HTERT RPE-1 (cell line): ENCODE data around the gene COL5A1.

Experiments
- in situ Hi-C: fragments of 300-500 bp; cut with MboI; formaldehyde crosslinking; loops from 4 replicates; pipeline ENCODE4 v1.14.3; 2020; ENCODE audit warnings: low sequenced_read_pairs

COL5A1 gene

DNA sequence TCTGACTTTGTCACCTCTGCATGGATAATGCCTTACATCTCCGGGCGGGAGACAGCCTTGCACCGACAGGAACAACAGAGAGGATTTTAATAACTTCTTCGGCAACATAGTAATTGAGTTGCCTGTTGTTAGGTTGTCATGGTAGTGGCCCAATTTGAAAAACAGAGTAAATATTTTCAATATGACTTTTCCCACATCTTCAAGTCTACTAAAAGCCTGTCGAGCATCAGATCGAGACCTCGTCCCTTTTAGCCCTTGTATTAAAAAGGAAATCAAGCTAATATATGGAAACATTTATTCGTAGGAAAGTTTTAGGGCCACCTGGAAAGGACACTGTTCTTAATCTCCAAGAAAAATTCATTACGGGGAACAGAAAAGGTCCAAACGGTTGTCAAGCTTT lies 168.2 kb downstream of the COL5A1 start:
- in situ Hi-C loops: no loop called here

DNA sequence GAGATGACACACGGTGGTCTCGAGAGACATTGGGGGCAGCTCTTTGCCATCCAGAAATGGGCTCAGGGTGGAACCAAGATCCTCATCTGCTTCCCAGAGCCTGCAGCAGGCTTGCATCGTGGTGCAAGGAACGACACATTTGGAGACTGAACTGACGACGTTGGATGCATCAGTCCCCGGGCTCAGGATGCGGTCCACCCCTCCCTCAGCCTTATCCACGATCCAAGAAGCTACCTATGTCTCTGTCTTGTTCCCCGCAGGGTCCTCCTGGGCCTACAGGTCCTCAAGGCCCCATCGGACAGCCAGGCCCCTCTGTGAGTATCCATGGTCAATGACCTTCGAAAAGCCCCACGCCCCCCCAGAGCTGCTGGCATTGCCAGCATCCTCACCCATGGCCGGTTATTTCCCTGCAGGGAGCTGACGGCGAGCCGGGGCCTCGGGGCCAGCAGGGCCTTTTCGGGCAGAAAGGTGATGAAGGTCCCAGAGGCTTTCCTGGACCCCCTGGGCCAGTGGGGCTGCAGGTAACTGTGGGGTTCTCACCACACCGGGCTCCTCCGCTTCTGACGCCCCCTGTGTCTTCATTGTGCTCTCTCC lies 169.6 kb downstream of the COL5A1 start:
- in situ Hi-C loops: no loop called here

DNA sequence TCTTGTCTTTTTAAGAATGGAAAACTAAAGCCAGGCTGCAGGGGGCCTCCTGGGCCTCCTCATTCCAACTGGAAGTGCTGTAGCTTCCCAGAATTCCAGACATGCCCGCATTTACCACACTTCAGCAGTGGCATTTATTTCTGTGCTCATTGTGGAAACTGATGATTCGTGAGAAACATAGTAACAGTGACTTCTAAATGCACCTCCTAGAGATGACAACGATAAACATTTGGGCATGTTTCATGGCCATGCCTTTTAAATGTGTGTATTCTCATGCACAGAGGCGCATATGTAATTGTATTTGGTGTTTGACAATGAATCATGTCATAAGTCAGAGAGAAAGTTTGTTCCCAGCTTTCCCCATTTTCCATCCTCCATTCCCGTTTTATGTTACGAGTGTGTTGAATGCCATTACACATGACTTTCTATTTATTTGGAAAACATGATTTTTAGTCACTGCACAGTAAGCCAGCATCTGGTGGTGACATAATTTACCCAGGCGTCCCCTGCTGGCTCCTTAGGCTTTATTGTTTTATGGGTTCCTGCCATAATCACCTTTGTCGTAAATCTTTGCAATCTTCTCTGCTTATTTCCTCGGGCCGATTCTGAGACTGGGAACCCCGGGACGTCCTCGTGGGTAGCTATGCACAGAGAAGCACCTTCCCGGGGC lies 170.2 kb downstream of the COL5A1 start:
- in situ Hi-C loops: no loop called here

DNA sequence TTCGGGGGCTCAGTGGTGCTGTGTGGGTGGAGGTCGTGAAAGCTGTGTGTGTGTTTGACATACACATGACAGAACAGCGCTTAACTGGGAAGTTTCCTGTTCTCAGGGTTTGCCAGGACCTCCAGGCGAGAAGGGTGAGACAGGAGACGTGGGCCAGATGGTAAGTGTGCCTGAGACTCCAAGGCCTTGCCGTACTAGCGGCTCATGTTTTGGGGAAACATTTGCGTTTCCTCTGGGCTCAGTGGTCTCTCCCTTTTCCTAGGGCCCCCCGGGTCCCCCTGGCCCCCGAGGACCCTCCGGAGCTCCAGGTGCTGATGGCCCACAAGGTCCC lies 170.7 kb downstream of the COL5A1 start:
- in situ Hi-C loops: no loop called here

DNA sequence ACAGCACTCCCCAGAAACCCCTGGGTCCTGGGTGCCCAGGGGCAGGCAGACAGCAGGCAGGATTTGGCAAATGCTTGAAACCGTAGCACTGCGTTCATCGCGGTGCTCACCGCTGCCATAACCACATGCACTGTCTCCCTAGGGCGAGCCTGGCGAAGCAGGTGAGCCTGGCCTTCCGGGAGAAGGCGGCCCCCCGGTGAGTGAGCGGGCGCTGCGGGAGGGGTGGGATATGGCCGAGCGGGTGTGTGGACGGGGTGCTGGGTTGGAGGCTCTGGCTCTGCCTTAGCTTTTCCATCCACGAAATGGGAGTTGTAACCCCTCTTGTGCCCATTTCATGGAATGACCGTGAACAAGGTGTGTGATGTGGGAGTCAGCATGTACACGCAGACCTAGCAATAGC lies 172.2 kb downstream of the COL5A1 start:
- in situ Hi-C loops: no loop called here

DNA sequence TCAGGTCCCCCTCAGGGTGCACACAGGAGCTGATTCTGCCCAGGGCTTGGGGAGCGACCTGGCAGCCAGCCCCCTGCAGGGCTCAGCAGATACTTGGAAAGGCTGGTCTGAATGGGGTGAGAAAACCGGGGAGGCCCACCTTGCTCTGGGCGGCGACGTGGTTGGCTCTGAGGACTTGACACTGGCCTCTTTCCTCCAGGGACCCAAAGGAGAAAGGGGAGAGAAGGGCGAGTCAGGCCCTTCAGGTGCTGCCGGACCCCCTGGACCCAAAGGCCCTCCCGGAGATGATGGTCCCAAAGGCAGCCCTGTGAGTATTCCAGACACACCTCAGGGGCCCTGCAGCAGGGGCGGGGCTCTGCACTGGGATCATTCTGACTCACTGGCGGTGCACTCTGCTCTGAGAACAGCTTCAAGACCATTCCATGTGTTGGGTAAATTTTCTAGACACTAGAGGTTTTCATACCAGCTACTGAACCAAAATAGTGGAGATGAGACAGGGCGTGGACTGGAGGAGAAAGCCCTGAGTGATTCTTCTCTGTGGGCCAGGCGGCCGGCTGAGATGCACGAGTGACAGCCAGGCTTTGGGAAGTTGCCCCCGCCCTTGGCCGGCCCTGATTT lies 173.1 kb downstream of the COL5A1 start:
- in situ Hi-C loops: no loop called here

DNA sequence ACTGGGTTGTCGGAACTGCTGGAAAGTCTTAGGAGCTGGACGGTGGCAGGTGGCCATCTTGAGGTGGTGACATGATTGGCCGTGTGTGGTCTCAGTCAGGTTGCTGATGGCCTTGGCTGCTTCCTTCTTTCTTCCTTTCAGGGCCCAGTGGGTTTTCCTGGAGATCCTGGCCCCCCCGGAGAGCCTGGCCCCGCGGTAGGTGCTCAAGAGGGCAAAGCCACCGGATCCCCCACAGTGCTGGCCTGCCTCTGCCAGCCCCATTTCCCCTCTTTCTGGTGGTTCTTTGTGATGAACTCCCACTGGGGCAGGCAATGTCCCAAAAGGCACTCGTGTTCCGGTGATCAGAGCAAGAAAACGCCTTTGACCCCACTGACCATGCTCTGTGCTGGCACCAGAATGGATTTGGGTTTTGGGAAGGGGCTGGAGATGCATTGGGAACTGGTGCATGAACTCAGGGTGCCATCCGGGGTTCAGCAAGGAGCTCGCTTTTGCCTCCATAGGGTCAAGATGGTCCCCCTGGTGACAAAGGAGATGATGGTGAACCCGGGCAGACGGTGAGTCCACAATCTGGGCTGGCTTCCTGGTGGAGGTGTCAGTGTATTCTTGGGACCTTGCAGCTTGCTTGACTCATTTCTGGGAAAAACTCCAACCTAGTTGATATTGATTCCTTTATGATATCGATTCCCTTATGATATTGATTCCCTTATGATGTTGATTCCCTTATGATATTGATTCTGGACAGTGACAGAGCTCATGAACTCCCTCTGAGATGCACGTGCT lies 174.0 kb downstream of the COL5A1 start:
- in situ Hi-C loops: no loop called here

DNA sequence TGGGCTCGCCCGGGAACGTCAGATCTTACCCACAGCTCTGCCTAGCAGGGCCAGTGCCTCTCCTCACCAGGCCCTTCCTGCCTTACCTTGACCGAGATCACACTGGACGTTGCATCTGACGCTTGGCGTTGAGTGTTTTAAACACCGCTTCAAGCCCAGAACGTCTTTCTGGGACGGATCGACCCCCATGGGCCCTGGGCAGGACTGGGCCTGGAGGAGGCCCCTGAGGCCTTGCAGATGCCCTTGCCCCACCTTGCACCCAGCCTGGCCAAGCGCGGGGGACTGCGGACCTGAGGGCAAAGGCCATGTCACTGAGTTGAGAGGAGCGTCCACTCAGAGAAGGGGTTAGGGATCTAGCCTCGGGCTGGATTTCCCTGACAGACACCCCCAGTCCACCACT lies 174.7 kb downstream of the COL5A1 start:
- in situ Hi-C loops: no loop called here

DNA sequence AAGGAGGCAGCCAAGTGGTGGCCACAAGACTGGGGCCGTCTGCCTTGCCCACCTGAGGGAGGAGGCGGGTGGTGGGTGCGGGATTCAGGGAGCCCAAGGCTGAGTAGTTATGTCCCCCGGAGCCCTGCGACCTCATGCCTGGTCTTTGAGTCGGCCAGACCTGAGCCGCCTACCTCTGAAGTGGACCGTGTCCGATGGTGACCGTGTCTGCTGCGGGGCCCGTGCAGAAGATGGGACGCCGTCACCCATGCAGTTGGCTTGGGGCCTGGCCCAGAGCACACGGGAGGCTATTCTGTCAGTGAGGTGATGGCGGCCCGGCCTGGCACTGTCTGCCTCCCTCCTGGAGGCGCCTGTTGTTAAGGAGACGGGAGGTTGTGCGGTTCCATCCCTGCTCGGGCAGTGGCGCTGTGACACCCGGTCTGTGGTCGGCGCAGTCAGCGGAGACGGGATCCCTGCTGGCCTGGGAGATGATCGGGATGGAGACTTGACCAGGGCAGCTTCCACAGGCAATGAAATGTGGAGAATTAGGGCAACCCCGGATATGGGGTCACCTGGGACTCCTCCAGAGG lies 176.5 kb downstream of the COL5A1 start:
- in situ Hi-C loops: no loop called here

DNA sequence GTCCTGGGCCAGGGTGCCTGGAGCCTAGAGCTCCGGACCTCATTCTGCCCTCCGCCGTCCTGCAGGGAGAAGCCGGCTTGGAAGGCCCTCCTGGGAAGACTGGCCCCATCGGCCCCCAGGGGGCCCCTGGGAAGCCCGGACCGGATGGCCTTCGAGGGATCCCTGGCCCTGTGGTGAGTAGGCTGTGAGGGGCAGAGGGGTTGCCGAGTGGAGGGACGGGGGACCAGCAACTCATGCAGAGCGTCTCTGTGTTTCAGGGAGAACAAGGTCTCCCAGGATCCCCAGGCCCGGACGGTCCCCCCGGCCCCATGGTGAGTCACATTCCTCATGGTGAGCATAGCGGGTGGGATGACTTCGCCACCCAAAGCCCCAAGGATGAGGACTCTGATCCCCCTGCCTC lies 177.0 kb downstream of the COL5A1 start:
- in situ Hi-C loops: no loop called here

DNA sequence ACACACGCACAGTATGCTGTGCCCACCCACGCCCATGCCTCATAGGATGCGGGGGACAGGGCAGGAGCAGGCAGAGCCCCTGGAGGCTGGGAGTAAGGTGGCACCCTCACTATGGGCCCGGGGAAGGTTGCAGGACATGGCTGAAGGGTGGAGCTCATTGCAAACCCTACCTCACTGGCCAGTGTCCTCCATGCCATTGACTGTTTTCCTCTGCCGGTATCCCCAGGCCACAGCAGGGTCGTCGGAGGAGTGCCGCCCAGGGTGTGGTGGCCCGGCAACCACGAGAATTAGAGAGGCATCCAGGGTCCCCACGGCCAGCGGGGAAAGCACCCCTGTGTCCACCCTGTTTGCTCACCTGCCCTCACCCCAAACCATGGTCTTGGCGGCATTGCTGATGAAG lies 179.3 kb downstream of the COL5A1 start:
- in situ Hi-C loops: no loop called here

DNA sequence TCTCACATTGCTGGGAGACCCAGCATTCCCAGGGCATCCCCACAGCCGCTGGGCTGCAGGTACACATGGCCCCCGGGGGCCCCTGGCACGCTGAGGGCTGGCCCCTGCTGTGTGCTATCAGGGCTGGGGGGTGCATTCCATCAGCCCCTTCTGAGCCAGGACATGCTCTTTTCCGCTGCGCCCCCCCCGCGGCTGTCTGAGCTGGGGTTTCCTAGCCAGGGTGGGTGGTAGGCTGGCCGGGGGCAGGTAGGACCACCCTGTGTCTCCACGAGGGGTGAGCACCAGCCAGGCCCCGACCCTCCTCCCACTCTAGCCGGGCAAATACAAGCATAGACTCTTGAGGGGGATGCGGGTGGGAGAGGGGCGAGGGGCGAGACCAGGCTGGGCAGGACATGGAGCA lies 180.9 kb downstream of the COL5A1 start:
- in situ Hi-C loops: no loop called here

DNA sequence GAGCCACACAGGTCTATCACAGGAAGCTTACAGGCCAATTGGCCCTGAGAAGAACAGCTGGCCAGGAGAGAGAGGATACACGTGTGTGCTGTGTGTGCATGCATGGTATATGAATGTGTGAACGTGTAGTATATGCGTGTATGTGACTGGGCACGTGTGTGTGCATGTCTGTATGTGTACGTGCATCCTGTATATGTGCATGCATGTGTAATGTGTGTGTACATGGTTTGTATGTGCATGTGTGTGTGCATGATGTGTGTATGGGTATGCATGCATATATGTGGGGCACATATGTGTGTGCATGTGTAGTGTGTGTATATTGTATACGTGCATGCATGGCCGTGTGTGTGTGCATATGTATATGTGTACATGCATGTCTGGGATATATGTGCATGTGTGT lies 182.0 kb downstream of the COL5A1 start:
- in situ Hi-C loops: no loop called here

DNA sequence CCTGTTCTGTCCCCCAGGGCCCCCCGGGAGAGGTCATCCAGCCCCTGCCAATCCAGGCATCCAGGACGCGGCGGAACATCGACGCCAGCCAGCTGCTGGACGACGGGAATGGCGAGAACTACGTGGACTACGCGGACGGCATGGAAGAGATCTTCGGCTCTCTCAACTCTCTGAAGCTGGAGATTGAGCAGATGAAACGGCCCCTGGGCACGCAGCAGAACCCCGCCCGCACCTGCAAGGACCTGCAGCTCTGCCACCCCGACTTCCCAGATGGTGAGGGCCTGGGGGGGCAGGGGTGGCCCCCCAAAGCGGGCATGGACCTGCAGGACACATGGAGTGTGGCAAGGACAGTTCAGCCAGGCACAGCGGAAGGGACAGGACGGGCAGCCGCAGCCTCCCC lies 183.0 kb downstream of the COL5A1 start:
- in situ Hi-C loops: no loop called here

DNA sequence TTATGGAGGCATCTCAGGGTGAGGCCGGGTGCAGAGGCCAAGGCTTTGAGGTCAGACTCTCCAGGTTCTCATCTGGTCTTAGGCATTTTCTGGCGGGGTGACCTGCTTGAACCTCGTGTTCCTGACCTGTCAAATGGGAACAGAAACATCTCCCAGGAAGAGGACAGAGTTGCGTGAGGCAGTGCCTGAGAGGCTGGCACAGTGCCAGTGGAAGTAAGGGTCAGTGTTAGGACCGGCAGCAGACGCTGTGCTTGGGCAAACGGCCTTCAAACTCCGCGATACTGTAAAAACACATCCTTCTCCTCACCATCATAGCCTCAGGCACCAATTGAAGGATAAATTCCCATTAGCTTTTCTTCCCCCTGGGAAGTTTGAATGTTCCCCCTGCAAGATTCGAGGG lies 183.4 kb downstream of the COL5A1 start:
- in situ Hi-C loops: no loop called here

DNA sequence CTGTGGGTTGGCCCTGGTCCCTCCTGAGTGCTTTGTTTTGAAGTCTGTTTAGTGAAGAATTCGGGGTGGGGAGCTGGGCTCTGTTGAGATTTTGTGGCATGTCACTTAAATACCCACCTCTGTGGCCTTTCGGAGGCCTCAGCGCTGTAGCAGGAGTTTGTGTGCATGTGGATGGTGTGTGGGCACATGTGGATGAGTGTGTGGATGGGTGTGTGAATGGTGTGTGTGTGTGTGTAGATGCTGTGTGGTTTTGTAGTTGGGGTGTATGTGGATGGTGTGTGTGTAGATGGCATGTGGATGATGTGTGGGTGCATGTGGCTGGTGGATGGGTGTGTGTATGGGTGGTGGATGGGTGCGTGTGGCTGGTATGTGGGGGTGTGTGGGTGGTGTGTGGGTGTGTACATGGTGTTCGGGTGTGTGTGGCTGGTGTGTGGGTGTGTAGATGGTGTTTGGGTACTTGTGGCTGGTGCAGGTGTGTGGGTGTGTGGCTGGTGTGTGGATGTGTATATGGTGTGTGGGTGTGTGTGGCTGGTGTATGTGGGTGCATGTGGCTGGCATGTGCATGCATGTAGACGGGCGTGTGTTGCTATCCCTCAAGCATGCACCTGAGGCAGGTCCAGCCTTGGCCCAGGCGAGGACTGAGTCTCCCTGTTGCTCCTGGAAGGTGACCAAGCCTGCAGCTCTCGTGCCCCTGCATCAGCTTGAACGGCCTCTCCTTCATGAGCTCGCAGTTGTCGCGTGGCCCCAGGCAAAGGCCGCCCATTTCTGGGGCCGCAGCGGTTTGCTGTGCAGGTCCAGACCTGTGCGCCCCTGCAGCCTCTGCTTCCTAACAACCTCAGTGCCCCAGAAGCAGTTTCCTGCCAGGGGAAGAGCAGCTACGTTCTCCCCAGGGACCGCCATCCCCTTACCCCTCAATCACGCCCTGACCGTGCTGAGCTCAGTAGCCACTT lies 185.0 kb downstream of the COL5A1 start:
- in situ Hi-C loops: no loop called here

DNA sequence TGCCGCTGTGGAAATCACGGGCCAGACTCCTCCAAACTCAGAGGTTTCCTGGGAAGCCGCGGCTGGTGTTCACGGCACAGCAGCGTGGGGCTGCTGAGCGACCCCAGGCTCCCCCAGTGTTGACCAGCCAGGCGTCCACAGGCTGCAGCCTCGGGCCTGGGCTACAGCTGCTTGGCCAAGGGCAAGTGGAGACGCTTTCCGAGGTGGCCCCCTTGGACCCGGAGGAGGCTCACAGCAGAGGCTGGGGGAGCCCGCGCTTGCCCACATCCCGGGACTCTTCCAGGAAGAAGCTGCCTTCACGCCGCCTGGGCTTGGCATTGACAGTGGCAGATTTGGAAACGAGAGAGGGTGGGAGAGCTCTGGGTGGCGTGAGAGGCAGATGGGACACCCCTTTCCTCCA lies 186.0 kb downstream of the COL5A1 start:
- in situ Hi-C loops: no loop called here

DNA sequence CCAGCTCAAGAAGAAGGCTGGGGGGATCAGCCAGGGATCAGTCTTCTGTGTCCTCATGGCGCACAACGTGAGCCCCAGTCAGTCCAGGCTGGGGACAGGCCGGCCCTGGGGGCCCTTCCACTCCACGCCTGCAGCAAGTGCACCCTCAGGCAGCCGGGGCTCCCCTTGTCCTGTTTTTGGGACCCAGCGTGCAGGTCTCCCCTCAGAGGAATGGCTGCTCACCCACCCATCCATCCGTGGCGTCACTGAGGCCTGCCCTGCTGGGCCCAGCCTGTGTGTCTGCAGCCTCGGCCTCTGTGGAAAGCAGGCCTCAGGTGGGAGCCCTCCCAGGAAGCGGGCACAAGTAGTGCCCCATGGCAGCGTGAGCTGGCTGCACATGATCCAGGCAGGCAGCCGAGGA lies 186.4 kb downstream of the COL5A1 start:
- in situ Hi-C loops: no loop called here

DNA sequence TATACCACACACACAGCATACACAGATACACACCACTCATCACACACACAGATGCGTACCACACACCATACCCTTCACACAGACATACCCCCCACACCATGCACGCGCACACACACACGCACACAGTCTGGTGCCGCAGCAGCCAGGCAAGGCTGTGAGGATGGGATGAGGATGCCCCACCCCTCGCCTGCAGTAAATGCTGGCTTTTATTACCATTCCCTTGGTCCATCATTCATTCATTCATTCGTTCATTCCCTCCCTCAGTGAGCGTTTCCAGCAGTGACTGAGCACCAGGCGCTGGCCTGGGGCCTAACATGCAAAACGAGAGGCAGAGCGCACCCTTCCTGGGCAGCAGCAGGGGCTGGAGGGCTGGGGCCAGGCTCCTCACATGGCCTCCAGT lies 187.3 kb downstream of the COL5A1 start:
- in situ Hi-C loops: no loop called here

DNA sequence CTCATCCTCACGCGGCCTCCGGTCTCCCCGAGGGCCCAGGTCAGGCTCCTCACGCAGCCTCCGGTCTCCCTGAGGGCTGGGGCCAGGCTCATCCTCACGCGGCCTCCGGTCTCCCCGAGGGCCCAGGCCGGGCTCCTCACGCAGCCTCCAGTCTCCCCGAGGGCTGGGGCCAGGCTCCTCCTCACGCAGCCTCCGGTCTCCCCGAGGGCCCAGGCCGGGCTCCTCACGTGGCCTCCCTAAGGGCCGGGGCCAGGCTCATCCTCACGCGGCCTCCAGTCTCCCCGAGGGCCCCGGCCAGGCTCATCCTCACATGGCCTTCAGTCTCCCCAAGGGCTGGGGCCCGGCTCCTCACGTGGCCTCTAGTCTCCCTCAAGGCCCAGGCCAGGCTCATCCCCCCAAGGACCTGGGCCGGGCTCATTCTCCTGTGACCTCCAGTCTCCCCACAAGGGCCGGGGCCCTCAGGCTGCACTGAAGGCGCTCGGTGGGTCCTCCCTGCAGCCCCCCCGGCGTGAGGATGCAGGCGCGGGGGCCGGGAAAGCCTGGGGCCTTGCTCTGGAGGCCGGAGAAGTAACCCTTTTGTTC lies 187.8 kb downstream of the COL5A1 start:
- in situ Hi-C loops: no loop called here
